GM06990 (cell line): Measurements from ENCODE around the gene VSTM2L.

ENCODE experiments used
- DNase-seq: peaks from one replicate; pipeline ENCODE4 v3.0.0-alpha.2; 2011; ENCODE audit not compliant: insufficient read length; ENCODE audit errors: extremely low read depth
- H3K27me3 ChIP-seq: replicated peaks from 2 replicates; pipeline ENCODE4 v1.6.0; 2011; ENCODE audit warnings: low read length; ENCODE audit not compliant: control insufficient read depth, insufficient read depth
- H3K36me3 ChIP-seq: 2 replicates; pipeline ENCODE4 v1.5.1; 2011; ENCODE audit warnings: low read length; ENCODE audit not compliant: control insufficient read depth, insufficient read depth
- H3K4me3 ChIP-seq: replicated peaks from 2 replicates; pipeline ENCODE4 v1.5.1; 2011; ENCODE audit warnings: low read depth, mild to moderate bottlenecking, control low read depth, low read length
- CTCF ChIP-seq: IDR thresholded peaks from 2 replicates; pipeline ENCODE4 v1.5.1; 2011; ENCODE audit warnings: low read length, control low read depth, mild to moderate bottlenecking, inconsistent platforms; ENCODE audit not compliant: insufficient read depth, poor library complexity, severe bottlenecking

Gene VSTM2L

GRCh38 chr20:37919389-37920040 lies 16.6 kb downstream of the VSTM2L start:
- Histone ChIP-seq H3K4me3 (no peak overlapping the region), H3K27me3 (no peaks in the 10 kb centered on the region), H3K36me3 (no peaks in the 10 kb centered on the region)
- DNase-seq = no peak
- no peak for TF ChIP-seq CTCF

- DNase-seq = peak; percentile 50
- Histone ChIP-seq H3K4me3 (no peak overlapping the region), H3K27me3 (no peaks in the 10 kb centered on the region)
These were observed 17.3 kb downstream of the VSTM2L start for GRCh38 chr20:37920270-37920669.

GRCh38 chr20:37920679-37921322 lies 17.9 kb downstream of the VSTM2L start:
- TF ChIP-seq CTCF = no peak
- no peaks in the 10 kb centered on the region for H3K27me3 ChIP-seq
- H3K36me3 ChIP-seq = no peaks in the 10 kb centered on the region
- DNase-seq = peak; percentile 53
- no peak overlapping the region for H3K4me3 ChIP-seq

More at GRCh38 chr20:37920270-37920669, 17.3 kb downstream of the VSTM2L start:
- TF ChIP-seq CTCF = no peak
- no peaks in the 10 kb centered on the region for H3K36me3 ChIP-seq

- H3K4me3 ChIP-seq = no peak overlapping the region
- H3K36me3 ChIP-seq = no peaks in the 10 kb centered on the region
- no peaks in the 10 kb centered on the region for H3K27me3 ChIP-seq
- DNase-seq = peak; percentile 52
- no peak for TF ChIP-seq CTCF
These were observed 18.5 kb downstream of the VSTM2L start for GRCh38 chr20:37921341-37921929.

GRCh38 chr20:37922016-37922415 lies 19.1 kb downstream of the VSTM2L start:
- no peak for TF ChIP-seq CTCF
- Histone ChIP-seq H3K27me3 (no peaks in the 10 kb centered on the region), H3K4me3 (no peak overlapping the region), H3K36me3 (no peaks in the 10 kb centered on the region)
- DNase-seq = peak; percentile 77
